Measurements from ENCODE around the gene TET2.

The TET2 gene

DNA sequence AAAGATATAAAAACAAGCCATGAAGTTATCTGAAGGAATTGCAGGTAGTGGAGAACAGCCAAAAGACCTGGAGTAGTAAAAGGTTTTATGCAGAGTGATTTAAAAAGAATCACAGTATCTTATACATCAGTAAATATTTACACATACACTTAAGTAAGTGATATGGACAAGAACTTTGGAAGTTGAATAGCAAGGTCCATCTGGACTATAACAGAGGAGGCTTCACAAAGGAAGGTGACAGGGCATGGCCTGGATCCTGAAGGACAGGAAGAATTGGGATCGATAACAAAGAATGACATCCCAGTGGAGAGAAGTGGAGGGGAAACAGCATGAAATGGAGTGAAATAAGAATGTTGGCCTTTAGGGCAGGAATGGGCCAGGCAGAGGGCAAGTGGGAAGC is 46.2 kb downstream of the TET2 start:
- TF ChIP-seq CTCF (IDR thresholded peaks at IDR 0.05), result no peak
- DNase-seq, result no peak
- no peaks in the 10 kb centered on the region for H3K9me3 Mint-ChIP-seq
- H3K27me3 Mint-ChIP-seq (ENCODE audit: low read depth, poor library complexity), result no peaks in the 10 kb centered on the region
- no peak overlapping the region for H3K4me3 Mint-ChIP-seq
- H3K4me1 Mint-ChIP-seq, result no peaks in the 10 kb centered on the region
- no peak overlapping the region for H3K27ac Mint-ChIP-seq
- H3K36me3 Mint-ChIP-seq (ENCODE audit: low read depth), result peaks cover 23% of the 10 kb centered on the region

- Mint-ChIP-seq H3K27ac (no peak overlapping the region), H3K4me1 (no peaks in the 10 kb centered on the region), H3K27me3 (ENCODE audit: low read depth, poor library complexity) (no peaks in the 10 kb centered on the region), H3K36me3 (ENCODE audit: low read depth) (peaks cover 23% of the 10 kb centered on the region), H3K4me3 (no peak overlapping the region), H3K9me3 (no peaks in the 10 kb centered on the region)
- DNase-seq, result no peak
- no peak for TF ChIP-seq CTCF (IDR thresholded peaks at IDR 0.05)
Observed at GRCh38 chr4:105193536-105193935, 46.9 kb downstream of the TET2 start.

DNA sequence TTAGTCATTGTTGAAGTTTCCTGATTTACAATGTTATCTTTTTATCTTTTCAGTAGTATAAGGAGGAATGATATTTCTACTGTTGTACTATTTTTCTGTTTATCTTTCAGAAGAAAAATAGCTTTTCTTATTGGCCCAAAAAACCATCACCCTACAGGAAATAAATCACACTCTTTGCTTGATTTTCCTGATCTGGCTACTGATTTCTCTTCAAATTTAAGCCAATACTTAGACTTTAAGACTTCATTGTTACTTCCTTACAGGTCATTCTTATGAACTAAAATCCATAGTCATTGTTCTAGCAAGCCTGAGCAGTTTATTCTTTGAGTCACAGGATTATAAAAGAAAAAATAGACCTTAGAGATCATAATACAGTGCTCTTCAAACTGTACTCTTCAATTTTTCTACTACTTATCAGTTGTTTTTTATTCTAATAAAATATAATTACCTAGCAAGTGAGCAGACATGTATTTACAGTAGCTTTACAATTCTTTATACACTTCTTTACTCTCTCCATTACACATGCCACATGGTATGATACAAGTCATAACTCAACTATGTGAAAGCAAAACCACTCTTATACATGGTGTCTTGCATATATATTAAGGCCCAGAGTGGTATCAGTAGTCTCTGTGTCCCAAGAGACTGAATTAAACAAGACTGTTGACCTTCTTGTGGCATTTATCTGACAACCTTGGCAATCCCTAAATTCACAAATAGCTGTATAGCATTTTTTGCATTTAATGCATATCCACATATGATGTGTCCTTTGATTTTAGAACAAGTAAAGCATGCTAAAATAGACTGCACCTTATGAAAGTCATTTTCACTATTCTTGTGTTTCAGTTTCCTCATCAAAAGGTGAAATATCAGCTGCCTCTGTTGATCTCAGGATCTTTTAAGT is 47.9 kb downstream of the TET2 start:
- Mint-ChIP-seq H3K27me3 (ENCODE audit: low read depth, poor library complexity) (no peaks in the 10 kb centered on the region), H3K27ac (no peak overlapping the region), H3K36me3 (ENCODE audit: low read depth) (peaks cover 23% of the 10 kb centered on the region), H3K4me3 (no peak overlapping the region), H3K4me1 (no peaks in the 10 kb centered on the region), H3K9me3 (no peaks in the 10 kb centered on the region)
- no peak for TF ChIP-seq CTCF (IDR thresholded peaks at IDR 0.05)
- no peak for DNase-seq

- Mint-ChIP-seq H3K27me3 (ENCODE audit: low read depth, poor library complexity) (no peaks in the 10 kb centered on the region), H3K9me3 (no peaks in the 10 kb centered on the region), H3K27ac (no peak overlapping the region), H3K4me3 (no peak overlapping the region), H3K4me1 (no peaks in the 10 kb centered on the region), H3K36me3 (ENCODE audit: low read depth) (peaks cover 14% of the 10 kb centered on the region)
- no peak for DNase-seq
- TF ChIP-seq CTCF (IDR thresholded peaks at IDR 0.05), result no peak
Observed at GRCh38 chr4:105196523-105197145, 50.0 kb downstream of the TET2 start.

GRCh38 chr4:105197777-105198176 is 51.1 kb downstream of the TET2 start:
- no peaks in the 10 kb centered on the region for H3K9me3 Mint-ChIP-seq
- TF ChIP-seq CTCF (IDR thresholded peaks at IDR 0.05), result no peak
- peaks cover 14% of the 10 kb centered on the region for H3K36me3 Mint-ChIP-seq (ENCODE audit: low read depth)
- H3K27ac Mint-ChIP-seq, result no peak overlapping the region
- no peak for DNase-seq
- no peaks in the 10 kb centered on the region for H3K27me3 Mint-ChIP-seq (ENCODE audit: low read depth, poor library complexity)
- H3K4me1 Mint-ChIP-seq, result no peaks in the 10 kb centered on the region
- H3K4me3 Mint-ChIP-seq, result no peak overlapping the region

Data from nephron progenitor cell (in vitro differentiated cells).